Kidney epithelial cell (primary cell): Measurements from ENCODE around the gene TNFRSF8. TPM values are rescaled to one million over a fixed set of nuclear protein-coding genes. Genes with fewer than 3 reads are reported as not detected.

Source experiments
- DNase-seq: peaks from one replicate; pipeline ENCODE4 v3.0.0-alpha.2; 2010; ENCODE audit warnings: low read depth
- H3K27me3 ChIP-seq: 2 replicates; pipeline ENCODE4 v1.6.0; 2011; ENCODE audit warnings: low read length; ENCODE audit not compliant: control insufficient read depth, insufficient read depth
- H3K36me3 ChIP-seq: 2 replicates; pipeline ENCODE4 v1.5.1; 2011; ENCODE audit warnings: low read length; ENCODE audit not compliant: control insufficient read depth, insufficient read depth
- H3K4me3 ChIP-seq: 2 replicates; pipeline ENCODE4 v1.5.1; 2011; ENCODE audit warnings: low read depth, mild to moderate bottlenecking, control low read depth, low read length
- CTCF ChIP-seq: IDR thresholded peaks from 2 replicates; pipeline ENCODE4 v1.5.1; 2011; ENCODE audit warnings: mild to moderate bottlenecking, moderate library complexity, low read length, control low read depth, inconsistent platforms; ENCODE audit not compliant: insufficient read depth, poor library complexity, severe bottlenecking
- total RNA-seq: library from RNA; depleted of rRNA; stranded (reverse); fragments of >200 nt; gene quantifications from 2 replicates; pipeline ENCODE4 v1.2.3, GENCODE V29; 2015

TNFRSF8 gene
- total RNA-seq, 1 donor from 2014 or later, result 0.21 TPM

DNA sequence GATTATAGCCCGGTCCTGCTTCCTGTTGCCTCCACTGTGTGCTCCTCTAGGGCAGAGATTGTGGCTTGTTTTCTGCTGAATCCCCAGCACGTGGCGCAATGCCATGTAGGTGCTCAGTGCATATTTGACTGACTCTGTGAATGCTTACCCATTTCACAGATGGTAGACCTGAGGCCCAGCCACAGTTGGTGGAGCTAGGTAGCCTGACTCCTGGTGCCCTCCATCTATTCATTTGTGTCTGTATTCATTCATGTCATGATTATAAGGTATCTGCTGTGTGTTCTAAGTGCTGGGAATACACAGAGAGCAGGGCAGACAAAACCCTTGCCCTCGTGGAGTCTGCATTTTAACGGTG is 126.2 kb downstream of the TNFRSF8 start:
- no peak for DNase-seq
- Histone ChIP-seq H3K27me3 (peaks cover 28% of the 10 kb centered on the region), H3K4me3 (no peak overlapping the region), H3K36me3 (no peaks in the 10 kb centered on the region)
- no peak for TF ChIP-seq CTCF

- Histone ChIP-seq H3K36me3 (no peaks in the 10 kb centered on the region), H3K4me3 (no peak overlapping the region), H3K27me3 (peaks cover 30% of the 10 kb centered on the region)
- TF ChIP-seq CTCF, result no peak
- DNase-seq, result no peak
These were observed 128.3 kb downstream of the TNFRSF8 start for GRCh38 chr1:12191242-12192032.

Other genes starting within 250 kb of the TNFRSF8 start
- gene NPPA, start 215.5 kb upstream of the TNFRSF8 start, total RNA-seq, result not detected in 2 replicates
- gene NPPB, start 204.4 kb upstream of the TNFRSF8 start, total RNA-seq, result 2.5 and 5.4 TPM in 2 replicates
- 97.2 and 108 TPM in 2 replicates for gene KIAA2013, start 136.9 kb upstream of the TNFRSF8 start, total RNA-seq
- 85.7 and 104 TPM in 2 replicates for gene PLOD1, start 128.6 kb upstream of the TNFRSF8 start, total RNA-seq
- gene MFN2, start 82.9 kb upstream of the TNFRSF8 start, total RNA-seq, result 73.5 and 78.2 TPM in 2 replicates
- gene MIIP, start 43.8 kb upstream of the TNFRSF8 start, total RNA-seq, result 67.4 and 69.9 TPM in 2 replicates
- gene TNFRSF1B, start 103.7 kb downstream of the TNFRSF8 start, total RNA-seq, result 0.21 and 0.27 TPM in 2 replicates
- 22.2 and 24.0 TPM in 2 replicates for gene VPS13D, start 166.7 kb downstream of the TNFRSF8 start, total RNA-seq